Brain pericyte (primary cell): ENCODE results near the gene POLR3B.

ENCODE experiments used
- DNase-seq: peaks from one replicate; pipeline ENCODE4 v3.0.0-alpha.2; 2012; ENCODE audit warnings: low read depth, low spot score

The POLR3B gene

DNA sequence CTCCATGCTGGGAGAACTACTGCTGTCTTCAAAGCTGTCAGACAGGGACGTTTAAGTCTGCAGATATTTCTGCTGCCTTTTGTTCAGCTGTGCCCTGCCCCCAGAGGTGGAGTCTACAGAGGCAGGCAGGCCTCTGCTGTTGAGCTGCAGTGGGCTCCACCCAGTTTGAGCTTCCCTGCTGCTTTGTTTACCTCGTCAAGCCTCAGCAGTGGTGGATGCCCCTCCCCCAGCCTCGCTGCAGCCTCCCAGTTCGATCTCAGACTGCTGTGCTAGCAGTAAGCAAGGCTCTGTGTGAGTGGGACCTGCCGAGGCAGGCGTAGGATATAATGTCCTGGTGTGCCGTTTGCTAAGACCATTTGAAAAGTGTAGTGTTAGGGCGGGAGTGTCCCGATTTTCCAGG lies 193.9 kb downstream of the POLR3B start:
- DNase-seq = no peak

DNA sequence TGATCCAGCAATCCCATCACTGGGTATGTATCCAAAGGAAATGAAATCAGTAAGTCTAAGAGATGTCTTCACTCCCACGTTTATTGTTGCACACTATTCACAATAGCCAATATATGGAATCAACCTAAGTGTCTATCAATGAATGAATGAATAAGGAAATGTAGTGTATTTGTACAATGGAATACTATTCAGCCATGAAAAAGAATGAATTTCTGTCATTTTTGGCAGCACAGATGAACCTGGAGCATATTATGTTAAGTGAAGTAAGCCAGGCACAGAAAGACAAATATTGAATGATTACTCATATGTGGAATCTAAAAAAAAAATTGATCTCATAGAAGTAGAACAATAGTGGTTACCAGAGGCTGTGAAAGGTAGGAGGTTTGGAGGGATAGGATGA lies 194.7 kb downstream of the POLR3B start:
- DNase-seq = no peak
